NCI-H2081 treated with DMSO at 0.1 percent for 48 hours (cell line): ENCODE measurements around the gene ABCG2.
"Not testable (repeated sequence)": the region's sequence is repeated elsewhere in the genome, so short reads cannot be mapped to it uniquely, and the experiment has no call there.

Source experiments
- DNase-seq: peaks from one replicate; lab custom pipeline; 2025; lab: John Stamatoyannopoulos, UW

Gene ABCG2

GRCh38 chr4:88112856-88113255 is 45.6 kb downstream of the ABCG2 start:
- DNase-seq, result no peak

- DNase-seq, result peak; percentile 5
Measured at GRCh38 chr4:88110826-88111225, 47.6 kb downstream of the ABCG2 start.

- no peak for DNase-seq
Measured at GRCh38 chr4:88109123-88109881, 49.1 kb downstream of the ABCG2 start.

GRCh38 chr4:88108747-88109122 is 49.7 kb downstream of the ABCG2 start:
- no peak for DNase-seq

GRCh38 chr4:88108108-88108465 is 50.4 kb downstream of the ABCG2 start:
- not testable (repeated sequence) for DNase-seq

- DNase-seq, result no peak
Measured at GRCh38 chr4:88107406-88108107, 50.9 kb downstream of the ABCG2 start.

- no peak for DNase-seq
Measured at GRCh38 chr4:88106205-88106604, 52.2 kb downstream of the ABCG2 start.

GRCh38 chr4:88104902-88105610 is 53.4 kb downstream of the ABCG2 start:
- peak; percentile 8 for DNase-seq

- no peak for DNase-seq
Measured at GRCh38 chr4:88102026-88102425, 56.4 kb downstream of the ABCG2 start.

GRCh38 chr4:88101165-88101564 is 57.3 kb downstream of the ABCG2 start:
- no peak for DNase-seq

- DNase-seq, result no peak
Measured at GRCh38 chr4:88098993-88099752, 59.3 kb downstream of the ABCG2 start.

GRCh38 chr4:88097781-88098180 is 60.7 kb downstream of the ABCG2 start:
- DNase-seq, result no peak

GRCh38 chr4:88097301-88097700 is 61.1 kb downstream of the ABCG2 start:
- no peak for DNase-seq

- no peak for DNase-seq
Measured at GRCh38 chr4:88093874-88094273, 64.6 kb downstream of the ABCG2 start.

GRCh38 chr4:88091378-88091777 is 67.1 kb downstream of the ABCG2 start:
- no peak for DNase-seq

GRCh38 chr4:88090898-88091297 is 67.5 kb downstream of the ABCG2 start:
- DNase-seq, result no peak

- no peak for DNase-seq
Measured at GRCh38 chr4:88087004-88087403, 71.4 kb downstream of the ABCG2 start.

GRCh38 chr4:88080626-88081025 is 77.8 kb downstream of the ABCG2 start:
- DNase-seq, result no peak

GRCh38 chr4:88078579-88078978 is 79.9 kb downstream of the ABCG2 start:
- DNase-seq, result no peak

GRCh38 chr4:88077911-88078524 is 80.4 kb downstream of the ABCG2 start:
- no peak for DNase-seq

GRCh38 chr4:88075336-88075735 is 83.1 kb downstream of the ABCG2 start:
- no peak for DNase-seq

GRCh38 chr4:88070031-88070430 is 88.4 kb downstream of the ABCG2 start:
- no peak for DNase-seq
